Naive thymus-derived CD8-positive, alpha-beta T cell (primary cell): ENCODE data around the gene GAGE10. TPM values are rescaled to one million over a fixed set of nuclear protein-coding genes. Genes with fewer than 3 reads are reported as not detected.

Experiments used
- ATAC-seq, 2 donors: fragments of 150-1000 bp; cut with Tn5 transposase in 1 of 2; sonication (Bioruptor Pico), chemical (Tn5 transposase) in 1 of 2; 1 replicate in 1 of 2; 2 replicates in 1 of 2; pipeline ENCODE4 v1.10.0; 2021; ENCODE audit warnings: mild to moderate bottlenecking in 2 of 2, moderate library complexity in 2 of 2
- POLR2A ChIA-PET: fragments of 350-600 bp; sonication (Branson Sonifier 250); formaldehyde crosslinking; loops from one replicate; lab custom pipeline; 2021; ENCODE audit warnings: antibody characterized with exemption; lab: Charles Lee
- DNase-seq, 10 donors: peaks; one replicate each; pipeline versions ENCODE4 v3.0.0 to v3.0.0-alpha.2; 2020 to 2022
- H3K27ac Mint-ChIP-seq, 10 donors: one replicate each; pipeline ENCODE4 v1.8.0; 2020 to 2022; ENCODE audit warnings: mild to moderate bottlenecking in 10 of 10, mixed read lengths in 10 of 10, moderate library complexity in 4 of 10, inconsistent platforms in 1 of 10
- H3K27me3 Mint-ChIP-seq, 5 donors: one replicate each; pipeline ENCODE4 v1.8.0; 2021 to 2022; ENCODE audit warnings: mixed read lengths in 5 of 5
- H3K36me3 Mint-ChIP-seq, 3 donors: one replicate each; pipeline ENCODE4 v1.8.0; 2020 to 2022; ENCODE audit warnings: mixed read lengths in 3 of 3, mild to moderate bottlenecking in 2 of 3, inconsistent platforms in 1 of 3
- H3K4me1 Mint-ChIP-seq, 4 donors: one replicate each; pipeline ENCODE4 v1.8.0; 2021 to 2022; ENCODE audit warnings: mixed read lengths in 4 of 4
- H3K4me3 Mint-ChIP-seq, 10 donors: one replicate each; pipeline ENCODE4 v1.8.0; 2020 to 2022; ENCODE audit warnings: mild to moderate bottlenecking in 10 of 10, mixed read lengths in 10 of 10, moderate library complexity in 6 of 10, inconsistent platforms in 1 of 10
- H3K9me3 Mint-ChIP-seq, 9 donors: one replicate each; pipeline ENCODE4 v1.8.0; 2020 to 2022; ENCODE audit warnings: mixed read lengths in 9 of 9, mild to moderate bottlenecking in 3 of 9, inconsistent platforms in 1 of 9, moderate library complexity in 1 of 9
- polyA plus RNA-seq, 3 donors: library from polyadenylated mRNA; unstranded; fragments of 300-500 nt; fragmentation: Illumina TruSeq; gene quantifications; one replicate each; pipeline ENCODE4 v1.2.3, GENCODE V29; 2021
- total RNA-seq, 8 experiments: library from RNA in 2 of 8; stranded (reverse) in 2 of 8; gene quantifications; one replicate each; pipeline ENCODE4 v1.2.3 and lab custom pipeline; 2021 to 2026

The GAGE10 gene, protein sequence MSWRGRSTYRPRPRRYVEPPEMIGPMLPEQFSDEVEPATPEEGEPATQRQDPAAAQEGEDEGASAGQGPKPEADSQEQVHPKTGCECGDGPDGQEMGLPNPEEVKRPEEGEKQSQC
- 1 to 10 TPM in 1 of 2 experiments, not detected in 1; 1.0 TPM for total RNA-seq
- not detected for polyA plus RNA-seq
- total RNA-seq (lab: John Stamatoyannopoulos, UW) = 0 to 0.52 (median 0.07) reads per million in 6 experiments

DNA sequence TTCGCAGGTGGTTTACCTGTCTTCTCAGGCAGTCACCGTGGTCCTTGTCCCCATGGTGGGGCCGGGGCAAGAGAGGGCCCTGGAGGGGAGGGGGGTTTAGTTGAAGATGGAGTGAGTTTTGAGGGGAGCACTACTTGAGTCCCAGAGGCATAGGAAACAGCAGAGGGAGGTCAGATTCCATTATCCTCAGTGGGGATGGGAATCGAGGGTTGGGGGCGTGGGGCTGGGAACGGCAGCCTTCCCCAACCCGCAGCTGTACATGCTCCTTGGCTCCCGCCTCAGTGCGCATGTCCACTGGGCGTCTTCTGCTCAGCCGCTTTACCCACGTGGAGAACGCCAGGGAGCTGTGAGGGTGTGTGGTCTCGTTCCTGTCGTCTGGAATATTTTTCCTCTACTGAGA, at the start of gene GAGE10:
Gene GAGE10, plus strand, starts transcription at position 301 of the 400 bp plus-strand sequence. CDS start 1,214 bp downstream, outside the sequence.
- H3K27me3 Mint-ChIP-seq = no peaks in the 10 kb centered on the region
- no peak for ATAC-seq
- H3K4me1 Mint-ChIP-seq = peaks cover 0 to 2% (median 1%) of the 10 kb centered on the region in 4 donors
- no peak within 1 kb of the TSS for H3K4me3 Mint-ChIP-seq
- no peak for DNase-seq
- no peaks in the 10 kb centered on the region for H3K9me3 Mint-ChIP-seq
- POLR2A ChIA-PET = no interaction called here
- H3K27ac Mint-ChIP-seq = peak within 1 kb of the TSS in 4 of 10 donors; percentile 35 to 56 (median 48)
- H3K36me3 Mint-ChIP-seq = peaks cover 0 to 5% (median 1%) of the 10 kb centered on the region in 3 donors

DNA sequence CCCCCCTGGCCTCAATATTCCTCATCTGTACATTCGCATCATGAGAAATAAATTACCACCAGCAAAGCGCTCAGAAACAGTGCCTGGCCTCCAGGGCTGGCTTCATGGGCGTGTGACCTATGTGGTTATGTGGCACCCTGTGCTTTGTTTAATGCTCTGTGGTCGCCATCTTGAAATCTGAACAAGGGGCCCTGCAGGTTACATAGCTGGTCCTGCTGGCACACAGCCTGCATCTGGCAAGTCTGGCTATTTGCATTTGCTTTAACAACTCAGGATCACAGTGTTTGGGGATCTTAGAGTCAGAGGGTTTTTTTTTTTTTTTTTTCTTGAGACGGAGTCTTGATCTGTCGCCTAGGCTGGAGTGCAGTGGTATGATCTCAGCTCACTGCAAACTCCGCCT, 48.8 kb upstream of the GAGE10 start:
- Mint-ChIP-seq H3K4me1 (peaks cover 16 to 41% (median 29%) of the 10 kb centered on the region in 4 donors), H3K4me3 (no peak overlapping the region), H3K27me3 (no peaks in the 10 kb centered on the region), H3K36me3 (peaks cover 0 to 13% (median 0%) of the 10 kb centered on the region in 3 donors), H3K27ac (peak overlapping the region in 1 of 10 donors; percentile 4), H3K9me3 (no peaks in the 10 kb centered on the region)
- POLR2A ChIA-PET = interaction anchor here (1.3 kb wide), 1 partner anchor 19 kb away, joined by 5 read pairs; the partner anchor contains the start of gene CCDC22
- ATAC-seq (no peak), DNase-seq (no peak)

DNA sequence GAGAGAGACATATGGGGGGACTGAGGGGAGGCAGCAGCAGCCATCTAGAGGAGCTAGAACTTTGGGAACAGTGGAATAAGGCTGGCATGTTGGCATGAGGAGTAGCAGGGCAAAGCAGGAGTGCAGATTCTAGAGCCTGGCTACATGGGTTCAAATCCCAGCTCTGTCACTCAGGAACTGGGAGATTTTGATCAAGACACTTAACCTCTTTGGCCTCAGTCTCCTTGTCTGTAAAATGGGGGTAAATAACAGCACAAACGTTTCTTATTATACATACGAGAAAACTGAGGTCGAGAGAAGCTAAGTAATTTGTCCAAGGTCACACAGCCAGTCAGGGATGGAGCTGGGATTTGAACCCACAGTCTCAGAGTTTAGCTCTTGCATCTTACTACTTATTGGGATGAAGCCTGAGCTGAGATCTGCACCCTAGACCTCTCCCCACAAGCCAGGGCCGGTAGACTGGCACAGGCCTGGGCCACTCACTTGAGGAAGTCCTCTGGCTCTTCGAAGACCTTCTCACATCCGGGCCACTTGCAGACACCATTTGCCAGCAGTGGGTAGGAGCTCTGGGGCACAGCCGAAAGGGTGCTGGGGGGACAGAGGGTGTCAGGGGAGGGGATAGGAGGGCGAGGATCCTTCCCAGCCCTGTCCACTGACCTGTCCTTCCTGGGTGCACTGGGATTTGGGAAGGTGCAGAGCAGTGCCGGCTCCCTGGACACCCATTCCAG, 47.0 kb upstream of the GAGE10 start:
- Mint-ChIP-seq H3K36me3 (peaks cover 0 to 3% (median 0%) of the 10 kb centered on the region in 3 donors), H3K27ac (peak overlapping the region in 4 of 10 donors; percentile 2 to 59 (median 52)), H3K27me3 (no peaks in the 10 kb centered on the region), H3K4me3 (peak overlapping the region in 3 of 10 donors; percentile 10 to 55 (median 39)), H3K4me1 (peaks cover 15 to 32% (median 26%) of the 10 kb centered on the region in 4 donors), H3K9me3 (no peaks in the 10 kb centered on the region)
- POLR2A ChIA-PET = interaction anchor here (0.6 to 4.0 kb wide), 4 partner anchors 9 to 94 kb away, joined by 3 to 36 read pairs (median 4); partner anchors contain the start of genes CCDC22, MAGIX and PPP1R3F
- DNase-seq = no peak
- no peak for ATAC-seq

DNA sequence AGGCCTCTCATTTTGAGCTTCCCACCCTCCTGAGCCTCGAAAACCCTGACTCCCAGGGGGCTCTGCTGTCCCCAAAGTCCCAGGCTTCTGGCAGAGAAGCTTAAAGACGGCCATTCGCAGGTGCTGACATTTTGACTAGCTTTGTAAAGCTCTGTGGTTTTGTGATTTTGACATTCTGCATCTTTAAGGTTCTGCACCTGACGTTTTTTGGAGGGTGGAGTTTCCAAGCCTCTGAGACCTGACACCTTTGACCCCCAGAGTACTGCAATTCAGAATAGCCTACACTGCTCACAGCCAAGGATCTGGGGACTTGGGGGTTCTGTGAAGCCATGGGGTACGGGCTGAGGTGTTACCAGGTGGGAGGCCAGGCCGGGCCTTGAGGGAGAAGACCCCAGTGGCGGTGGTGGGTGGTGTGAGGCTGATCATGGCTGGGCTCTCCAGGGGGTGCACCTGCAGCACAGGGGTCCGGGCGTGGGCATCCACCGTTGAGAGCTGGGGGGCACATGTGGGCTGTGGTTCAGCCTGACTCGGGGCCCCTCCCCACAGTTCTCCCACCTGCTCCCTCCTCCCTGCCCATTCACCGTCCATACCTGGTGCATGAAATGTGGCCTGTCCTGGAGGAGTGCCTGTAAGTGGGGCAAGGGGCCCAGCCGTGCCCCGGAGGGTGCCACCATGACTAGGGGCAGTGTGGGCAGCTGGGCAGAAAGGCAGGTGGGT, 46.2 kb upstream of the GAGE10 start:
- Mint-ChIP-seq H3K36me3 (peaks cover 0 to 3% (median 0%) of the 10 kb centered on the region in 3 donors), H3K27ac (peak overlapping the region in 7 of 10 donors; percentile 21 to 85 (median 53)), H3K4me1 (peaks cover 13 to 30% (median 26%) of the 10 kb centered on the region in 4 donors), H3K27me3 (no peaks in the 10 kb centered on the region), H3K9me3 (no peaks in the 10 kb centered on the region), H3K4me3 (peak overlapping the region in 5 of 10 donors; percentile 38 to 72 (median 56))
- no peak for DNase-seq
- POLR2A ChIA-PET = interaction anchor here (0.9 to 4.0 kb wide), 4 partner anchors 9 to 101 kb away, joined by 3 to 36 read pairs (median 4); partner anchors contain the start of genes CCDC22 and PPP1R3F
- peak; percentile 36 to 45 for ATAC-seq

DNA sequence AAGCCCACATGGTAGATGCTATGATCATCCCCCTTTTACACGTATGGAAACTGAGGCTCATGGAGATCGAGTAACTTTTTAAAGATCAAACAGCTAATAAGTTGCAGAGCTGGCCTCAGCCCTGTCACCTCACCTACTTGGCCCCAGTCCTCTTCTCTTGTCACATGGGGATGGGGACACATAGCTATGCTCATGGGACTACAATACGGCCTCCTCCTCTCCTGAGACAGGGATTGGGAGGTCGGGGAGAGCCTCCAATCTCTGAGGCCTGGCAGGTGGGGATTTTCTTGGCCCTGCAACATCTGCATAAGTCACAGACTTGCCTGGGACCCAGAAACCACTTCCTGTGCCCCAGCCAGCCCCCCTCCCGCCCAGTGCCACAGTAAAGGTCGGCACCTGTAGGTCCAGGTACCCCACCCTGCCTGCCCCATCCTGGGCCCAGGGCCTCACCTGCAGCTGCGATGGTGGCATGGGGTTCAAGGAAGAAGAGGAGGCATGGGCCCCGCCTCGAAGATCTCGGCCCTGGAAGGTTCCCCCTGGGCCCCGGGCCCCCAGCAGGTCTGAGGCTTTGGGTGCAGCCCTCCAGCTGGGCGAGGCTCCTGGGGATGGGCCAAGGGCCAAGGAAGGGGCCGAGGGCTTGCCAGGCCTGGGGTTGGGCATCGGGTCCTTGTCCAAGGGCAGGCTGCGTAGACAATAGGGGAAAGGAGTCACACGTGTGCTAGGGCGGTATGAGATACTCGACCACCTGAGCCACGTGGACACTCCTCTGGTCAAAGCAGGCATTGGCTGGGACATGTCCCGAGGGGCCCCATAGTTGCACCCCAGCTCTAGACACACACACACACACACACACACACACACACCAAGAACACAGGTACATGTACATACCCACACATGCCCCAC, 45.3 kb upstream of the GAGE10 start:
- DNase-seq = peak in 2 of 10 donors; percentile 4 to 27
- no peaks in the 10 kb centered on the region for H3K9me3 Mint-ChIP-seq
- H3K4me3 Mint-ChIP-seq = peak overlapping the region in 9 of 10 donors; percentile 12 to 73 (median 53)
- no peaks in the 10 kb centered on the region for H3K36me3 Mint-ChIP-seq
- H3K4me1 Mint-ChIP-seq = peaks cover 9 to 30% (median 26%) of the 10 kb centered on the region in 4 donors
- peak overlapping the region in 8 of 10 donors; percentile 25 to 85 (median 61) for H3K27ac Mint-ChIP-seq
- peak; percentile 70 to 76 for ATAC-seq
- POLR2A ChIA-PET = interaction anchor here (0.7 to 4.0 kb wide), 4 partner anchors 10 to 102 kb away, joined by 4 to 36 read pairs (median 5); partner anchors contain the start of gene PPP1R3F
- no peaks in the 10 kb centered on the region for H3K27me3 Mint-ChIP-seq

DNA sequence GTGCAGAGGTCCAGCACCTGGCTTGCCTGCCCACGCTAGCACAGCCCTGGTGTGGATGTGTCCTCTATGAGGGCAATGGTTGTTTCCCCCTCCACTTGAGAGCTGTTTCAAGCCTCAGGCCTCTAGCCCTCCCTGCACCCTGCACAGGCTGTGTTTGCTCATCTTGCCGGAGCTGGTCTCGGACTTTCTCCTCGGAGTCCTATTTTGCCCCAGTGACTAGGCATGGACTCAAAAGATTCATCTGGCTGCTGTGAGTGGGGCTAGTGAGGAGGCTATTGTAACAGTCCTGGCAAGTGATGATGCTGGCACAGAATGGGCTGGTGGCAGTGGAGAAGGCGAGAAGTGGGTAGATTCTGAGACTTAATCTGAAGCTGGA, 44.7 kb upstream of the GAGE10 start:
- peak overlapping the region in 4 of 10 donors; percentile 2 to 51 (median 12) for H3K4me3 Mint-ChIP-seq

DNA sequence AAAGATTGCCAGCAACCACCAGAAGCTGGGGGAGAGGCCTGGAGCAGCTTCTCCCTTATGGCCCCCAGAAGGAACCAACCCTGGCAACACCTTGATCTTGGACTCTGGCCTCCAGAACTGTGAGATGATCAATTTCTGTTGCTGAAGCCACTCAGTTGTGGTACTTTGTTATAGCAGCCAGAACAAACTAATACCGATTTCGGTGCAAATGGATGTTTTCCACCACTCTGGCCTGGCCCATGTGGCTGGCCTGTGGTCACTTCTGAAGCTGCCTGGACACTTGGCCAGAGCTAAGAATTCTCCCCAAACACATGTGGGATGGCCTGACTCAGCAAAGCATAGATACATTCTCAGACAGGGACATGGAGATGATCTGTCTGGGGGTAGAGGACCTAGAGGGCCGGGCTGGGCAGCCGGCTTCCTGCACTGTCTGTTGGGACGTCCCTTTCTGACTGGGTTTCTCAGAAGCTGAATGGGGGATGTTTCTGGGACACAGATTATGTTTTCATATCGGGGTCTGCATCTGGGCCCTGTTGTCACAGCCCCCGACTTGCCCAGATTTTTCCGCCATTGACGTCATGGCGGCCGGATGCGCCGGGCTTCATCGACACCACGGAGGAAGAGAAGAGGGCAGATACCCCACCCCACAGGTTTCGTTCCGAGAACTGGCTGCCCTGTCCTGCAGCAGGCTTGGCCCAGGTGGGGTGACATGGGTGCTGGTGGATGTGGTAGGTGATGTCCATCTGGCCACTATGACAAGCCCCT, 43.0 kb upstream of the GAGE10 start:
- Mint-ChIP-seq H3K27me3 (no peaks in the 10 kb centered on the region), H3K27ac (peak overlapping the region in 3 of 10 donors; percentile 28 to 75 (median 65)), H3K9me3 (no peaks in the 10 kb centered on the region), H3K4me1 (peaks cover 9 to 33% (median 26%) of the 10 kb centered on the region in 4 donors), H3K4me3 (peak overlapping the region in 1 of 10 donors; percentile 14), H3K36me3 (no peaks in the 10 kb centered on the region)
- no peak for ATAC-seq
- POLR2A ChIA-PET = interaction anchor here (0.9 kb wide), 1 partner anchor 8 kb away, joined by 3 read pairs; no protein-coding TSS in a partner anchor
- DNase-seq = no peak

More for the DNA sequence above, 44.7 kb upstream of the GAGE10 start:
- POLR2A ChIA-PET = interaction anchor here (0.7 to 4.0 kb wide), 4 partner anchors 11 to 24 kb away, joined by 3 to 36 read pairs (median 5); partner anchors contain the start of gene PPP1R3F
- no peak for DNase-seq
- Mint-ChIP-seq H3K9me3 (no peaks in the 10 kb centered on the region), H3K27ac (peak overlapping the region in 8 of 10 donors; percentile 1 to 89 (median 66)), H3K4me1 (peaks cover 9 to 30% (median 26%) of the 10 kb centered on the region in 4 donors), H3K36me3 (no peaks in the 10 kb centered on the region), H3K27me3 (no peaks in the 10 kb centered on the region)
- ATAC-seq = no peak

DNA sequence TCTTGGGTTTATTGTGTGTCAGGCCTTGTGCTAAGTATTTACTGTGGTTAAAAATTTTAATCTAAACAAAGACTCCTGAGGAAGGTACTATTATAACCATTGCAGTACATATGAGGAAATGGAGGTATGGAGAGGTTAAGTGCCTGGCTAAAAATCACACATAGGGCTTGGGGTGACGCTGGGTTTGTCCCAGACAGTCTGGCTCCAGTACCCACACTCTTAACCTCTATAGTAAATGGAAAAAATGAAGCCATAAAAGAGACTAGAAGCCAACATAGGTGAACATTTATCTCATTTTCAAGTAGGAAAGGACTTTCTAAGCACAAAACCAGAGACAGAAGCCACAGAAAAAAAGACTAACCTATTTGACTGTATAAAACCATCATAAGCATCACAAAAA, 40.8 kb upstream of the GAGE10 start:
- Mint-ChIP-seq H3K4me3 (no peak overlapping the region), H3K27me3 (no peaks in the 10 kb centered on the region), H3K27ac (peak overlapping the region in 1 of 10 donors; percentile 24), H3K4me1 (peaks cover 9 to 29% (median 20%) of the 10 kb centered on the region in 4 donors), H3K36me3 (no peaks in the 10 kb centered on the region), H3K9me3 (no peaks in the 10 kb centered on the region)
- DNase-seq (no peak), ATAC-seq (no peak)
- POLR2A ChIA-PET = no interaction called here

DNA sequence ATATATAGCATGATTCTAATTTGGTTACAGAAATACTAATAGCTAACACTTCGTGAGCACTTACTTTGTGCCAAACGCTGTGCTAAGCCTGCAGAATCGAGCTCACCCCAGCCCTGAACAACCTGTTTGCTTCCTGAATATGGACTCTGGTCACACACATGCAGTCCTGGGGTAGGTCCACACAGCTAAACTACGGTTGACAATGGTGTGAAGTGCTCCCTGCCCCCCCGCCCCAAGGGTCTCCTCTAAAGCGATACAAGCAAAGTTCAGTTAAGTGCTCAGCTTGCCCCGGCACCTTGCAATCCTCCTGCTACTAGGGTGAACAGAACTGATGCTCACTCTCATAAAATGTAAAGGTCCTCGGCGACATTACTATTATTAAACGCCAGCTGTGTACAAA, 39.8 kb upstream of the GAGE10 start:
- Mint-ChIP-seq H3K4me3 (no peak overlapping the region), H3K27me3 (no peaks in the 10 kb centered on the region), H3K9me3 (no peaks in the 10 kb centered on the region), H3K27ac (no peak overlapping the region), H3K4me1 (peaks cover 9 to 30% (median 18%) of the 10 kb centered on the region in 4 donors), H3K36me3 (no peaks in the 10 kb centered on the region)
- ATAC-seq (no peak), DNase-seq (no peak)
- POLR2A ChIA-PET = interaction anchor here (0.7 to 2.2 kb wide), 2 partner anchors 10 to 770 kb away, joined by 4 to 5 read pairs; no protein-coding TSS in a partner anchor

DNA sequence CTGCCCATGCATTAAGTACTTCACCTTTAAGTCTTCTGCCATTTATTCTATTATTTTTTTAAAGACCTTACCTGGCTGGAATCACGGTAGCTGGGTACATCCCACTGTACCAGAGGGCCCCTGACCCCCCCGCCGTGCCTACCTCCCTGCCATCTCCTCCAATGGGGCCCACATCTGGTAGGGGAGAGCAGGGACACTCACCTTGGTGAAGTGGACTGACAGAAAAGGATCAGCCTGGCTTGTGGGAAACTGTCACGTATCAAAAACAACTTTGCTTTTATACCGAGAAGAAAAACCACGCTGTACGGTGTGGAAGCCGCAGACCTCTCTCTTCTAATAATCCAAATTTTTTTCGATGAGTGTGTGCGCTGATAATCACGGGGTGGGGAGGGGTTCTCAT, 39.0 kb upstream of the GAGE10 start, which contains the start of gene FOXP3:
Gene FOXP3, minus strand, starts transcription at position 251 of the 400 bp plus-strand sequence. CDS start 6,205 bp downstream, outside the sequence.
- Mint-ChIP-seq H3K27ac (no peak within 1 kb of the TSS), H3K4me3 (no peak within 1 kb of the TSS), H3K27me3 (no peaks in the 10 kb centered on the region), H3K4me1 (peaks cover 4 to 27% (median 16%) of the 10 kb centered on the region in 4 donors), H3K9me3 (no peaks in the 10 kb centered on the region), H3K36me3 (no peaks in the 10 kb centered on the region)
- DNase-seq = no peak
- no peak for ATAC-seq
- POLR2A ChIA-PET = interaction anchor here (2.2 kb wide), 1 partner anchor 9 kb away, joined by 5 read pairs; no protein-coding TSS in a partner anchor
